A673 (cell line): Measurements from ENCODE around the gene IGFN1. TPM values are rescaled to one million over a fixed set of nuclear protein-coding genes. Genes with fewer than 3 reads are reported as not detected.

Experiments
- BruUV-seq: library from RNA; stranded (reverse); fragments of 400-500 nt; replicated peaks from 2 replicates; lab custom pipeline; 2021; lab: Mats Ljungman, UMichigan
- CTCF ChIA-PET: fragments of 300-600 bp; sonication (Branson Sonifier 250); formaldehyde crosslinking; loops from one replicate; lab custom pipeline; 2022; ENCODE audit warnings: antibody characterized with exemption; lab: Charles Lee
- POLR2A ChIA-PET: fragments of 300-600 bp; sonication (Branson Sonifier 250); formaldehyde crosslinking; loops from one replicate; lab custom pipeline; 2022; ENCODE audit warnings: antibody characterized with exemption; ENCODE audit not compliant: low non-redundant PET; lab: Charles Lee
- DNase-seq: peaks from one replicate; pipeline ENCODE4 v3.0.0-alpha.2; 2015; ENCODE audit warnings: low spot score
- H3K27ac ChIP-seq: fragments of 200-600 bp; sonication (generic); 2 replicates; pipeline ENCODE4 v1.5.1; 2016; ENCODE audit warnings: mixed run types, low read depth, mild to moderate bottlenecking, mixed read lengths, antibody characterized with exemption, low read length; ENCODE audit not compliant: poor library complexity, severe bottlenecking
- H3K27me3 ChIP-seq: fragments of 200-600 bp; sonication (generic); replicated peaks from 2 replicates; pipeline ENCODE4 v1.6.1; 2017; ENCODE audit warnings: mixed run types, low read depth, mild to moderate bottlenecking, mixed read lengths, antibody characterized with exemption, low read length; ENCODE audit not compliant: insufficient read depth, poor library complexity
- H3K36me3 ChIP-seq: fragments of 200-600 bp; sonication (generic); 2 replicates; pipeline ENCODE4 v1.6.1; 2016; ENCODE audit warnings: mixed run types, mild to moderate bottlenecking, mixed read lengths, antibody characterized with exemption, low read length; ENCODE audit not compliant: insufficient read depth, poor library complexity, severe bottlenecking
- H3K4me1 ChIP-seq: fragments of 200-600 bp; sonication (generic); 2 replicates; pipeline ENCODE4 v1.6.1; 2017; ENCODE audit warnings: mixed run types, mild to moderate bottlenecking, mixed read lengths, antibody characterized with exemption, low read length; ENCODE audit not compliant: insufficient read depth, poor library complexity, severe bottlenecking
- H3K4me3 ChIP-seq: fragments of 200-600 bp; sonication (generic); 2 replicates; pipeline ENCODE4 v1.5.1; 2016; ENCODE audit warnings: low read depth, mixed run types, mild to moderate bottlenecking, mixed read lengths, low read length; ENCODE audit not compliant: poor library complexity, severe bottlenecking
- H3K9me3 ChIP-seq: fragments of 200-600 bp; sonication (generic); 2 replicates; pipeline ENCODE4 v1.6.1; 2016; ENCODE audit warnings: mixed run types, low read depth, mild to moderate bottlenecking, mixed read lengths, antibody characterized with exemption, low read length; ENCODE audit not compliant: poor library complexity, severe bottlenecking
- CTCF ChIP-seq: fragments of 300-800, 200-600 bp; sonication (generic); conservative IDR thresholded peaks from 2 replicates; pipeline ENCODE4 v1.5.1; 2017; ENCODE audit warnings: low read depth, mild to moderate bottlenecking, antibody characterized with exemption, low read length, moderate library complexity, mixed read lengths
- EZH2 ChIP-seq: fragments of 200-600 bp; sonication (generic); IDR thresholded peaks from 2 replicates; pipeline ENCODE4 v1.6.1; 2017; ENCODE audit warnings: borderline replicate concordance, low read depth, mild to moderate bottlenecking, mixed read lengths, antibody characterized with exemption, low read length; ENCODE audit not compliant: poor library complexity, severe bottlenecking
- intact Hi-C: fragments of 100-400 bp; cut with micrococcal nuclease; formaldehyde crosslinking; loops from one replicate; pipeline ENCODE4 v1.10.0; 2022; ENCODE audit not compliant: unreplicated experiment
- total RNA-seq: library from RNA; stranded (reverse); gene quantifications from 2 replicates; pipeline ENCODE4 v1.2.3, GENCODE V29; 2021

Gene IGFN1
- total RNA-seq, 1 experiment from 2014 or later: 1.2 TPM

GRCh38 chr1:201163707-201164106 is 26.9 kb upstream of the IGFN1 start:
- ChIA-PET CTCF (no interaction called here), POLR2A (no interaction called here)
- no peak overlapping the region for H3K4me3 ChIP-seq
- no peak overlapping the region for H3K27ac ChIP-seq
- H3K36me3 ChIP-seq: no peaks in the 10 kb centered on the region
- no peak for TF ChIP-seq CTCF
- TF ChIP-seq EZH2: no peak
- H3K9me3 ChIP-seq: no peaks in the 10 kb centered on the region
- no peak for DNase-seq
- intact Hi-C loops: no loop called here
- BruUV-seq: no TSS peak
- no peaks in the 10 kb centered on the region for H3K4me1 ChIP-seq
- no peaks in the 10 kb centered on the region for H3K27me3 ChIP-seq

GRCh38 chr1:201164645-201165044 is 26.0 kb upstream of the IGFN1 start:
- CTCF ChIA-PET: no interaction called here
- H3K9me3 ChIP-seq: no peaks in the 10 kb centered on the region
- H3K4me3 ChIP-seq: no peak overlapping the region
- no peaks in the 10 kb centered on the region for H3K27me3 ChIP-seq
- no peak for TF ChIP-seq CTCF
- no peak for TF ChIP-seq EZH2
- H3K27ac ChIP-seq: no peak overlapping the region
- H3K4me1 ChIP-seq: no peaks in the 10 kb centered on the region
- intact Hi-C loops: no loop called here
- no peak for DNase-seq
- BruUV-seq: no TSS peak
- H3K36me3 ChIP-seq: no peaks in the 10 kb centered on the region
- POLR2A ChIA-PET: no interaction called here

GRCh38 chr1:201167041-201167991 is 23.3 kb upstream of the IGFN1 start:
- TF ChIP-seq CTCF (no peak), EZH2 (no peak)
- no TSS peak for BruUV-seq
- ChIA-PET CTCF (no interaction called here), POLR2A (no interaction called here)
- H3K4me3 ChIP-seq: no peak overlapping the region
- DNase-seq: no peak
- no peaks in the 10 kb centered on the region for H3K9me3 ChIP-seq
- intact Hi-C loops: no loop called here
- H3K27me3 ChIP-seq: no peaks in the 10 kb centered on the region
- H3K36me3 ChIP-seq: no peaks in the 10 kb centered on the region
- no peak overlapping the region for H3K27ac ChIP-seq
- H3K4me1 ChIP-seq: peaks cover 5% of the 10 kb centered on the region
